HG03457 (cell line): Measurements from ENCODE around the gene HTT-AS.
"Not testable (repeated sequence)": the region's sequence is repeated elsewhere in the genome, so short reads cannot be mapped to it uniquely, and the experiment has no call there.

Experiments
- ATAC-seq: cut with Tn5 transposase; IDR thresholded peaks from one replicate; pipeline ENCODE4 v1.9.1; 2021; ENCODE audit warnings: moderate number of reproducible peaks; ENCODE audit not compliant: unreplicated experiment

Gene HTT-AS

DNA sequence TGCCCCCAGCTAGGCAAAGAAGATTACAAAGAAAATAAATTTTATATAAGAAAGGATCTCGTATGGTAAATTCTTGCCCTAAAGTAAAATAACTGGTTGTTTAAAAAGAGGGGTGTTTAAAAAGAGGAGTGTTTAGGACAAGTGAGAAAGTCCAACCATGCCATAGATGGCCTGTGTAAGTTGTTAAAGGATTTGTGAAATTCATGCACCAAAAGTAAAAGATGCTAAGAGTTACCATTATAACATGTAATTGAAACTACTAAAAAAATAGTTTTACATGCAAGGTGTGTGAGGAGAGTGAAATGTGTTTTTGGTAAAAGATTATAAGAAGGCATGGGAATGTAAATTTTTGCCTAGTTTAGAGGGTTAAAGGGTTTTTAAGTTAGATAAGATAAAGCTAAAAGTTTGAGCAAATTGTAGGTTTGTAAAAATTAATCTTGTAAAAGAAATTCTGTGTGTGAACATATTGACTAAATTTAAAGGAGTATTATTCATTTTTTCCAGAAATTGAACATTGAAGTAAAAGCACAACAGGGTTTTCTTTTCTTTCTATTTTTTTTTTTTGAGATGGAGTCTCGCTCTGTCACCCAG, 20.1 kb downstream of the HTT-AS start:
- ATAC-seq, result no peak

DNA sequence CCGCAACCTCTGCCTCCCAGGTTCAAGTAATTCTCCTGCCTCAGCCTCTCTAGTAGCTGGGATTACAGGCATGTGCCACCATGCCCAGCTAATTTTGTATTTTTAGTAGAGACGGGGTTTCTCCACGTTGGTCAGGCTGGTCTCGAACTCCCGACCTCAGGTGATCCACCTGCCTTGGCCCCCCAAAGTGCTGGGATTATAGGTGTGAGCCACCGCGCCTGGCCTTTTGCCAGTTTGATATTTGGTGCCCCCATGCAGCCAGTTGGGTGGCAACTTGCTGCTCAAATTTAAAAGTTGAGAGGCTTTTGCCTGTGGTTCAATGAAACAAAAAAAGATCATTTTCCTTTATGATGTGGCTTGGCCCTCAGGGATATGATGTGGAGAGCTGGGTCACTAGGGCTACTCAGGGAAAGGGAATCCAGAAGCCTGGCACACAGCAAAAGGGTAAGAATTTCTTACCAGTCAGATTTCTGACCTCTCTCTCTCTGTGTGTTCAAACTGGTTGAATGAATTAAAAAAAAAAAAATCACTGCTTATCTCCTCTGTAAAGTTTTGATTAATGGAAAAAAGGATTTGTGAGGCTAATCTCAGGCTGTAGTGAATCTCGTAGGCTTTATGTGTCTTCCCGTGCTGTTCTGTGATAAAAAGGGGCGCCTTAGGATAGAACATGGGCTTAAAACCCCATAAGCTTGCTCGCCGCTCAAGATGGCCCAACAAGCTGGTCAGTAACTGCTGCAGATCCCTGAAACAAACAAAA, 23.0 kb downstream of the HTT-AS start:
- ATAC-seq, result not testable (repeated sequence)

DNA sequence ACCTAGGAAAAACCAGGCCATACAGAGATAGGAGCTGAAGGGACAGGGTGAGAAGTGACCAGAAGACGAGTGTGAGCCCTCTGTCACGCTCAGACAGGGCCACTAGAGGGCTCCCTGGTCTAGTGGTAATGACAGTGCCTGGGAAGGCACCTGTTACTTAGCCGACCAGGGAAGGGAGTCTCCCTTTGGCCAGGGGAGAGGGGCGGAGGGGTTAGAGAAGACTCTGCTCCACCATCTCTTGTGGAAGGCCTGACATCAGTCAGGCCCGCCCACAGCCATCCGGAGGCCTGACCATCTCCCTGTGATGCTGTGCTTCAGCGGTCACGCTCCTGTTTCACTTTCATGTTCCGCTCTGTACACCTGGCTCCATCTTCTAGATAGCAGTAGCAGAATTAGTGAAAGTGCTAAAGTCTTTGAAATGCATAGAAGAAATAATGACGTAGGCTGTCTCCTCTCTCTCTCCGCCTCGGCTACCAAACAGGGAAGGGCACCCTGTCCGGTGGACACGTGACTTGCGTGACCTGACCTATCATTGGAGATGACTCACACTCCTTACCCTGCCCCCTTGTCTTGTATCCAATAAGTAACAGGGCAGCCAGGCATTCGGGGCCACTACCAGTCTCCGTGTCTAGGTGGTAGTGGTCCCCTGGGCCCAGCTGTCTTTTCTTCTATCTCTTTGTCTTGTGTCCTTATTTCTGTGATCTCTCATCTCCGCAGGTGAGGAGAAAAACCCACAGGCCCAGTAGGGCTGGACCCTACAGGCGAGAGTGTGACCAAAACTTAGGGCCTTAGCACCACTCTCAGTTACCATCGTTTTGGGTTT, 26.7 kb downstream of the HTT-AS start:
- ATAC-seq, result peak; percentile 83

DNA sequence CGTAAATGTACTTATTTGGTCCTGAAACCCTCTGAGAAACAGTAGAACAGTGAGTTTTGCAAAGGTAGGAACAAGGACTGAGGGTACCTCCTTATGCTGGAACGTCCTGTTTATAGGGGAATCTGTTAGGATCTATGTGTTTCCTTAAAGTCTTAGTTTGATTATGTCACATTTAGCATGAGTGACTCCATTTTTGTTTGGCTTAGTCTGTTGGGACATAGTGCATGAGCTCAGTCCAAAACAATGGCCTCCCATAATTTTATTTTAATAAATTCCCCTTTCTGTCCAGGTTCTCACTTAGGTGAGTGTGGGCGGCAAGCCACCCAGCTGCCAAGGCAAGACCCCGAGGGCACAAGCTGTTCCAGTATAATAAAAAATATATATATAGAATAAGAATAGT, 27.7 kb downstream of the HTT-AS start:
- no peak for ATAC-seq

DNA sequence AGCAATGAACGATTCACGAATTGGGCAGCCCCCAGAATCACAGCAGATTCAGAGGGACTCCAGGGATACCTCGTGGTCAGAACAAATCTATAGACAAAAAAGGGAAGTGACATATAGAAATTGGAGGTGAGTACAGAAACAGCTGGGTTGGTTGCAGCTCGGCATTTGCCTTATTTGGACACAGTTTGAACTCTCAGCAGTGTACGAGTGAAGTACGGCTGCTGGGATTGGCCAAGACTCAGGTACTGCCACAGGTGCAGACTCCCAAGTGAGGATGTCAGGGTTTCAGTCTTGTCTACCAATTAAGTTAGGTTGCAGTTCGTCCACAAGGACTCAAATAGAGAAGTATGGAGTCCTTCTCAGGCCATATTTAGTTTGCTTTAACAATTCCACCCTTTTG, 28.2 kb downstream of the HTT-AS start:
- ATAC-seq, result no peak

DNA sequence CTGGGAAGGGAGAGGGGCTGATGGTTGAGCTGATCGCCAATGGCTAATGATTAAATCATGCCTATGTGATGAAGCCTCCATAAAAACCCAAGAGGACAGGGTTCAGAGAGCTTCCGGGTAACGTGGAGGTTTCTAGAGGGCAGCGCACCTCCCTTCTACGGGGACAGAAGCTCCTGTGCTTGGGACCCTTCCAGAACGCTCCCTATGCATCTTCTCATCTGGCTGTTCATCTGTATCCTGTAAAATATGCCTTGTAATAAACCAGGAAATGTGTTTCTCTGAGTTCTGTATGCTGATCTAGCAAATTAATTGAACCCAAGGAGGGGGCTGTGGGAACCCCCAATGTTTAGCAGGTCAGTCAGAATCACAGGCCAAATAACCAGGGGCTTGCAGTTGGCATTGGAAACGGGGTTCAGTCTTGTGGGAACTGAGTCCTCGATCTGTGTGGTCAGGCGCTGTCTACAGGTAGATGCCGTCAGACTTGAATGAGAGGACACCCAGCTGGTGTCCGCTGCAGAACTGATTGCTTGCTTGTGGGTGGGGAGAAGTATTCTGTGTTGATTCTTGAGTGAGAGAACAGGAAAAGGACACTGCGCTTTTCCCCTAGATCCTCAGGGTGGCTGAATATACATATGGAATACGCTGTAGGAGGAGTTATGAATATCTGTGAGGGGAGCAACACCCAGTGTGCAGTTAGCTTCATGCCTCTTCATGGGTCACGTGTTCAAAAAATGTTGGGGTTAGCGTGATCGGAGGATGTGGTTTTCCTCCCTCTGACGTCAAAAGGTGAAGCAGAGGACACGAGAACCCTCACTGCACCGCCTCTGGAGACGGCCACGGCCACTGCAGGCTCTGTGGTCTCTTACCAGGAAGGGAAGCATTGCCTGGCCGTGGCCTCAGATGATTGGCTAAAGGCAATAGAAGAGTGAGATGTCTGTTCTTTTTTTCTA, 29.2 kb downstream of the HTT-AS start:
- ATAC-seq, result peak; percentile 33

DNA sequence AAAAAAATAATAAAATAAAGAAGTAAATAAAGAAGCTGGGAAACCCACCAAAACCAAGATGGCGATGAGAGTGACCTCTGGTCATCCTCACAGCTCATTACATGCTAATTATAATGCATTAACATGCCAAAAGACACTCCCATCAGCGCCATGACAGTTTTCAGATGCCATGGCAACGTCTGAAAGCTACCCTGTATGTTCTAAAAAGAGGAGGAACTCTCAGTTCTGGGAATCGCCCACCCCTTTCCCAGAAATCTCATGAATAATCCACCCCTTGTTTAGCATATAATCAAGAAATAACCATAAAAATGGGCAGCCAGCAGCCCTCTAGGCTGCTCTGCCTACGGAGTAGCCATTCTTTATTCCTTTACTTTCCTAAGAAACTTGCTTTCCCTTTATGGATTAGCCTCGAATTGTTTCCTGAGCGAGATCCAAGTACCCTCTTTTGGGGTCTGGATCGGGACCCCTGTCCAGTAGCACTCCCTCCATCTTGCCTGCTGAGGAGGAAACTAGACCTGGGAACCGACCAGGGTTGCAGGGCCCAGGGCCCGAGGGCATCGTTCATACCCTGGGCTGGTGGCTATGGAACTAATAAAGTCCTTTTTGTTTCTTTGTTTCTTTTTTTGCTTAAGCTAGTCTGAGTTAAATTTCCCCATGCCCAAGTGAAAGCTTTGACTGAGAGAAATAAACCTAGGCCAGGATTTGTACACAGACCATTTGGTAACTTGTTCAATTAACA, 30.9 kb downstream of the HTT-AS start:
- ATAC-seq, result no peak

DNA sequence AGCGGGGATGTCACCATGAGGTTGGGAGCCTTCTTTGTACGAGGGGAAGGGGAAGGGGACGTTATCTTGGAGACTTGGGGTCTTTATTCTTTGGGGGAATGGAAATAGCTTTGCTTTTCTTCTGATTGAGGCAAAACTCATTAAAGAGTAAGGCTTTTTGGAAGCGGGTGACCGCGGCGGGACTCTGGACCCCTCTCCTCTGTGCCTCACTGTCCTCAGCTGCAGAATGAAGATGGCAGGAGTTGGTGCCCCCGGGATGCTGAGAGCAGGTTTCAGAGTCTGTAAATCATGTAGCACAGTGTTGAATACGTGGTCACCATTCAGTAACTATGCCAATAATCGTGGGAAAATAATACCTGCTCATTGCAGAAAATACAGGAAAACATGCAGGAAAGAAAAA, 32.1 kb downstream of the HTT-AS start:
- ATAC-seq, result no peak

DNA sequence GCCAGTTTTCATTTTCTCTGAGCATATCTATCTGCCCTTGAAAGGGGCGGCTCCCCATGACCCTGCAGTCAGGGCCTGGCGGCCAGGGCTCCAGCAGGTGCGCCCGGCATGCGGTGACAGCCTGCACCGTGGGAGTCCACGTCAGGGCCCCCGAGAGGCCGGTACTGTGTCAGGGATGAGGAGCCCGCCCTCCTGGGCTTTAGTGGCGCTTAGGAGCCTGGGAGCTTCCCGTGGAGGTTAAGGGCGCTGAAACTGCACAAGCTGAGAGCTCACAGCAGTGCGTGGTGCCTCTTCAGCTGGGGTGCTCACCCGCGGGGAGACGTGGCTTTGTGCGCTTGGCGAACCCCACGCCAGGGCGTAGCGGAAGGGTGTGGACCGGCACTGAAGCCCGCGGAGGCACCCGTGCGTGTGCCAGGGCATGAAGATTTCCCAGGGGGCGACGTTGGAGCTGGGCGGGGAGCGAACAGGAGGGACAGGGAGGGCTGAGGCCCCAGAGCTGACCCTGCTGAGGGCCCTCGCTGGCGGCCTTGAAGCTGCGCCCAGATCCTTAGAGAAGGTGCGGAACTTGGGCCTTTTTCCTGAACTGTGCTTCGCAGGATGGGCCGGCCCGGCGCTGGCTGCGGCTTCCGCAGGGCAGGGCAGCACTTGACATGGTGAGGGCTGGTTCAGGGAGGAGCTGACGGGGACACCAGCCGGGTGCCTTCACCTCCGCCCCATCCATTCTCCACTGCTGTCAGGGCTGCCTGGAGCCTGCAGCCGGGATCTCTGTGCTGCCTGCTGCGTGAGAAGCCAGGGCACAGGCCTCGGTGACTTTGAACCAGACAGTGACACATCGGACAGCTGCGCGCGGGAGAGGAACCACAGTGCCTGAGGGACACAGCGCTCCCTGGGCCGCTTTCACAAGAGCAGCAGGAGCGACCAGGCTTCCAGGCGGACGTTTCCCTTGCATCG, 32.9 kb downstream of the HTT-AS start:
- ATAC-seq, result no peak

DNA sequence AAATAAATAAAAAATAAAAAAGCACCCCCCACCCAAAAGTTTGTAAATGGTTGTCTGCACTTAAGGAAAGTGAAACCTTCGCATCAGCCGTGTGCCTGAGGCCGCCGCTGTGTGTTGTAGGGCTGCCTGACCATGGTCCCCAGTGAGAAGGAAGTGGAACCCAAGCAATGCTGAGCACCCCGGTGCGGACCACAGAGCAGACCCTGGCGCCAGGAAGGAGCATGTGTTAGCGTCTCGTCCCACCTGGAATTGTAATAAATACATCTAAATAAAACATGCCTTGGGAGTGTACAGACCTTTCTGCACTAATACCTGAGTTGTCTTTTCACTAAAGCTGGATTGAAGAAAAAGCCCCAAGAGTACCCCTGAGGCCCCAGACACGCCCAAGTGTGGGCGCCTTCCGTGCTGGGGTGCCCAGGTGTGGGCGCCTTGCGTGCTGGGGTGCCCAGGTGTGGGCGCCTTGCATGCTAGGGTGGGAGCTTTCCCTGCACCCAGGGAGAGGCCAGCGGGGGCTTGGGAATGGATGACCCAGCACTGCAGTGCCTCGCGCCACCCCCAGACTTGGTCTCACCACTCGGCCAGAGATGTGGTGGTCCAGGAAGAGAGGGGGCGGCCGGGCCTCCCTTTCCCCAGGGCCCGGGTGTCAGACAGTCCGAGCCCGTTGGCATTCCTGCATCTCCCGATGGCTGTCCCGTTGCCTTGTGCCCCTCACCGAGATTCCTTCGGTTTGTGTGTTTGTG, 33.7 kb downstream of the HTT-AS start:
- ATAC-seq, result no peak

DNA sequence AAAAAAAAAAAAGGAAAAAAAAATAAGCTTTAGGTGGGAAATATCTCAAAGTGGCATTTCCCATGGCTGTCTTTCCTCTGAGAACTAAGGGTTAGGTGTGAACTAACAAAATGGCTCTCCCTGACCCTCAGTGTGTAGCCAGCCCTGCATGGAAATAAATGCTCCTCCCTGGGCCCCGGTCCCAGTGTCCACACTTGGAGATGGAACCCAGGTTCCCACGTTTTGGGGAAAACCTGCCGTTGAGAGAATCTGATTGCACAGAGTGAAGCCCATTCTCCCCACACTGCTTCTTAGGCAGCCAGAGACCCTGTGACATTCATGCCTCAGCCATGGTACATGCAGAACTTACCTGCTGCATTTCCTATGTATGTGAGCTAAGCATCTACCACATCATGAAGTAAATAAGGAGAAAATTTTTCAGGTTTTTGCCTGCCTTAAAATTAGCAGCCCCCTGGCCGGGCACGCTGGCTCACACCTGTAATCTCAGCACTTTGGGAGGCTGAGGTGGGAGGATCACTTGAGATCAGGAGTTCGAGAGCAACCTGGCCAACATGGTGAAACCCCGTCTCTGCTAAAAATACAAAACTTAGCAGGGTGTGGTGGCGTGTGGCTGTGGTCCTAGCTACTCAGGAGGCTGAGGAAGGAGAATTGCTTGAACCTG, 34.5 kb downstream of the HTT-AS start:
- no peak for ATAC-seq

DNA sequence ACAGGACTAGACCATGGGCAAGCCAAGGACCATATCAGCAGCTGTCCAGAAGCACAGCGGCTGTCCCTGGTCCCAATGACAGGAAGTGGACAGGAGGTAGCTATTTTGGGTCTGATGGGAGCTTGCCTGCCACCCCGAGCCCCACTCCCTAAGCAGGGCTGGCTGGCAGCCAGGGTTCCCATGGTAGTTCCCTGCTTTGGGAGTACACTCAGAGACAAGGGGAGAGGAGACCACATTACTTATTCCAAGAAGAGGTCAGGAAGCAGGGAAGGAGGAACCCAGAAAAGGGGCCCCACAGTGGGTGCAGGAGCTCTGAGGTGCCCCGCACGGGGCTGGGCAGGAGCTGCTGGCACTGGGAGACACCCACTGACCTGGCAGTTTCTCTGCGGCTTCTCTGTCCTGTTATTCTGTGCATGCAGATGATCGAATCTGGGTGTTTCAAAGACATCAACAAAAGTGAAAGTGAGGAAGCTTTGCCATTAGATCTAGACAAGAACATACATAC, 36.3 kb downstream of the HTT-AS start:
- no peak for ATAC-seq

DNA sequence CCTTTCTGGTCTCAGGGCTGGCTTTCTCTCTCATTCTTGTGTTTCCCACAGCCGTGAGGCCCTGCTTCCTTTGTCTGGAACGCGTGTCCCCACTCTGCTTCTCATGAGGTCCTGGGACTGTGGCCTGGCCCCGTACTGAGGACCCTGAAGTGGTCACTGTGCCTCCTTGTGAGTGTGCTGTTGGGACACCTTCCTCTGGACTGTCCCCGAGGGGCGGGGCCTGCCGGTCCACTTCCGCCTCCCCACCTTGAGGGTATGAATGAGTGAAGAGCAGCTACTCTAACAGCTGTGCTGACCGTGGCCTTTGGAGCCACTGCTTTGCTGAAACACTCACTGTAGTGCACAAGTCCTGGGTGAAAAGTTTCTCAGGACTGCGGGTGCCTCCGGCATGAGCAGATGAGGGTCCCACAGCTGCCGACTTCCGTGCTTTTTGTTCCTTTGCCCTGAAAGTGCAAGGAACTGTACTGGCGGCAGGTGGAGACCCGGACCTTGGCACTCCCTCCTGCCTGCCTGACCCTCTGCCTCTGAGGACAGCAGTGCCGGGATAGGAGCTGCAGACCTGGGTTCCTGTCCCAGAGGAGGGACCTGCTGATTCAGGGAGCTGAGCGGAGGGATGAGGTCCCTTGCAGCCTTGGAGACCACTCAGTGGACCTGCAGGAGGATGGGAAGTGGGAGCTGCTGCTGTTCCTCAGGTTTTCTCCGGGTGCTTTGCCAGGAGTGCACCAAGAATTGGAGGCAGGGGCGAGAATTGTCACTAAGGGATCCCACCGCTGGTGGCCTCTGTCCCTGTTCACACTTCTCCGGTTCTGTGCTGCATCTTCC, 38.0 kb downstream of the HTT-AS start:
- no peak for ATAC-seq

DNA sequence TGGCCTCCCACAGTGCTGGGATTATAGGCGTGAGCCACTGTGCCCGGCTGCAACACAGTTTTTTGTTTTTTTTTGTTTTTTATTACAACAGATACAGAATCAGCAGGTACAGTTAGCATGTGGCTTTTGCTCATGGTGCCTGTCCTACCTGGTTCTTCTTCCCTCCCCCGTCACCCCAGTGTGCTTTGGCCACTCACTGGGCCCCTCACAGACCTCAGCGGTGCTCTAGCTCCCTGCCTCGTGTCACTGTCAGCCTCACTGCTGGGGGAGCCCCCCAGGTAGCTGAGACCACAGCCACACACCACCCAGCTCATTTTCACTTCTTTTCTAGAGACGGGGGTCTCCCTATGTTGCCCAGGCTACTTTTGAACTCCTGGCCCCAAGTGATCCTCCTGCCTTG, 38.7 kb downstream of the HTT-AS start:
- no peak for ATAC-seq

DNA sequence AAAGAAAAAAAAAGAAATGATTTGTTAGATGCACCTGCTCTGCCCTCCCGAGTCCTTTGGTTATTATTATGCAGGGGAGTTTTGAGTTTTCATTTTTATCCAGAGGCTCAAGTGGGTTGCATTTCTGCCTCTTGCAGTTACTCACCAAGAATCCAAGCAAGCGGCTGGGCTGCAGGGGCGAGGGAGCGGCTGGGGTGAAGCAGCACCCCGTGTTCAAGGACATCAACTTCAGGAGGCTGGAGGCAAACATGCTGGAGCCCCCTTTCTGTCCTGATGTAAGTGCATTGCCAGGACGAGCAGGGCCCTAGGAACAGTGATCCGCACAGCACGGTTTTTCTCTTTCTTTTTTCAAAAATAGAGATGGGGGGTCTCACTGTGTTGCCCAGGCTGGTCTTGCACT, 39.1 kb downstream of the HTT-AS start:
- ATAC-seq, result no peak

DNA sequence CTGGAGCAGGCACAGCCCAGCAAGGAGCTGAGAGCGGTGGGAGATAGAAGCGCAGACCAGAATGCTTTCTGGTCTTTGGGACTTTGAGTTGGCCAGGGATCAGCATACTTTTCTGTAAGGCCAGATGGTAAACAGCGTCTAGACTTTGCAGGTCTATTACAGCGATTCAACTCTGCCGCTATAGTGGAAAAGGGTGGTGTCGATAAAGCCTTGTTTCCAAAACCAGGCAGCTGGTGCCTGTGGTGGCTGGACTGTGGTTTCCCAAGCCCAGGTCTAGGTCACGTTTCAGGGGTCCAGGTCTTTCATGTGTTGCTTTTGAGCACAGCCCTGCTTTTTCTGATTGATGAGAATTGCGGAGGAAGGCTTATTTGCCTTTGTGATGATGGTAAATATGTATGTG, 40.1 kb downstream of the HTT-AS start:
- no peak for ATAC-seq
